HepG2 (cell line): Measurements from ENCODE around the gene SZRD1.

Experiments
- ATF3 ChIP-seq: sonication (generic); formaldehyde crosslinking; IDR thresholded peaks from 2 replicates; pipeline ENCODE4 v1.4.0; 2020; ENCODE audit warnings: missing genetic modification reagents
- CTCF ChIP-seq: sonication (generic); formaldehyde crosslinking; IDR thresholded peaks from 2 replicates; pipeline ENCODE4 v1.5.0; 2020; ENCODE audit warnings: mild to moderate bottlenecking, missing genetic modification reagents, moderate library complexity
- PATZ1 ChIP-seq: sonication (generic); formaldehyde crosslinking; IDR thresholded peaks from 2 replicates; pipeline ENCODE4 v1.4.0; 2020; ENCODE audit warnings: missing genetic modification reagents
- POLR2A ChIP-seq, 2 experiments: IDR thresholded peaks; 2 replicates each; pipeline ENCODE4 v1.6.1; 2011; ENCODE audit warnings: low read depth in 2 of 2, low read length in 2 of 2, mild to moderate bottlenecking in 1 of 2, moderate library complexity in 1 of 2; ENCODE audit not compliant: insufficient read depth in 1 of 2
- SPEN ChIP-seq: sonication (generic); formaldehyde crosslinking; IDR thresholded peaks from 2 replicates; pipeline ENCODE4 v1.5.1; 2020; ENCODE audit warnings: low read depth, mild to moderate bottlenecking, missing genetic modification reagents
- STAT5B ChIP-seq: sonication (generic); formaldehyde crosslinking; IDR thresholded peaks from 2 replicates; pipeline ENCODE4 v1.4.0; 2020; ENCODE audit warnings: missing genetic modification reagents
- ZBTB44 ChIP-seq: sonication (generic); formaldehyde crosslinking; IDR thresholded peaks from 2 replicates; pipeline ENCODE4 v1.4.0; 2020; ENCODE audit warnings: missing genetic modification reagents
- ZNF18 ChIP-seq: sonication (generic); formaldehyde crosslinking; IDR thresholded peaks from 2 replicates; pipeline ENCODE4 v1.8.0; 2022; ENCODE audit warnings: mild to moderate bottlenecking, missing genetic modification reagents; ENCODE audit not compliant: insufficient replicate concordance
- ZNF639 ChIP-seq: conservative IDR thresholded peaks from 2 replicates; pipeline ENCODE4 v1.6.1; 2018; ENCODE audit warnings: missing genetic modification reagents
- ZNF749 ChIP-seq: sonication (generic); formaldehyde crosslinking; IDR thresholded peaks from 2 replicates; pipeline ENCODE4 v1.8.0; 2022; ENCODE audit warnings: mild to moderate bottlenecking, missing genetic modification reagents, moderate library complexity, borderline replicate concordance

- TF ChIP-seq ZNF749 (CRISPR knock-in tag) (no peak), SPEN (CRISPR knock-in tag) (no peak), CTCF (no peak), ZBTB44 (no peak), STAT5B (CRISPR knock-in tag) (no peak), PATZ1 (CRISPR knock-in tag) (no peak), ZNF639 (no peak), POLR2A (IDR thresholded peaks at IDR 0.05; ENCODE audit: insufficient read depth in 1 of 2, low read depth in 2 of 2, low read length in 2 of 2) (no peak), ZNF18 (CRISPR knock-in tag) (no peak), ATF3 (no peak)
Observed at GRCh38 chr1:16436946-16437474, 70.0 kb downstream of the SZRD1 start, which contains the start of gene SPATA21.
